Adrenal gland (tissue), 5 donors: ENCODE data around the gene NQO1.

ENCODE experiments used
- CTCF ChIP-seq, 6 experiments: fragments of 450-650 bp in 4 of 6; fragments of 200-600 bp in 2 of 6; sonication (generic) in 1 of 6; IDR thresholded peaks; 1 replicate in 5 of 6; 2 replicates in 1 of 6; pipeline versions ENCODE4 v1.5.1 to v1.8.0; 2016 to 2021; ENCODE audit warnings: antibody characterized with exemption in 6 of 6, mild to moderate bottlenecking in 2 of 6, moderate library complexity in 1 of 6
- POLR2A ChIP-seq, 2 donors: fragments of 450-650 bp; IDR thresholded peaks; one replicate each; pipeline ENCODE4 v1.6.1; 2017; ENCODE audit warnings: antibody characterized with exemption in 2 of 2, mild to moderate bottlenecking in 2 of 2, moderate library complexity in 1 of 2
- donor health status: DM: no; HTN: no; CAD: no.

- TF ChIP-seq POLR2A (IDR thresholded peaks at IDR 0.05), result no peak
- TF ChIP-seq CTCF (IDR thresholded peaks at IDR 0.05), result no peak
These were observed 37.2 kb upstream of the NQO1 start for GRCh38 chr16:69763599-69763942.
